ENCODE results near the gene GSDMA.
"Not testable (repeated sequence)": the region's sequence is repeated elsewhere in the genome, so short reads cannot be mapped to it uniquely, and the experiment has no call there.

Gene GSDMA

GRCh38 chr17:39999067-39999466 lies 36.3 kb downstream of the GSDMA start:
- DNase-seq, result no peak

DNA sequence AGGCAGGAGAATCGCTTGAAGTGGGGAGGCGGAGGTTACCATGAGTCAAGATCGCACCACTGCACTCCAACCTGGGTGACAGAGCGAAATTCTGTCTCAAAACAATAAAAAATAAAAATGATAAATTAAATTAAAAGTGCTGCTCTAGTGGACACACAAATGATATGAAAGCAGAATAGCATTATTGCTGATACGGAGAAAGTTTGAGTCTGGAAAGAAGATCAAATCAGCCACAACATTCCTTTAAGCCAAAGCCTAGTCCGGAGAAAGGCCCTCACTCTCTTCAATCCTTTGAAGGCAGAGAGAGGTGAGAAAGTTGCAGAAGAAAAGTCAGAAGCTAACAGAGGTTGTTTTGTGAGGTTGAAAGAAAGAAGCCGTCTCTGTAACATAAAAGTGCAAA lies 37.4 kb downstream of the GSDMA start:
- DNase-seq, result no peak

- DNase-seq, result not testable (repeated sequence)
These were observed 38.5 kb downstream of the GSDMA start for GRCh38 chr17:40001335-40001734.

DNA sequence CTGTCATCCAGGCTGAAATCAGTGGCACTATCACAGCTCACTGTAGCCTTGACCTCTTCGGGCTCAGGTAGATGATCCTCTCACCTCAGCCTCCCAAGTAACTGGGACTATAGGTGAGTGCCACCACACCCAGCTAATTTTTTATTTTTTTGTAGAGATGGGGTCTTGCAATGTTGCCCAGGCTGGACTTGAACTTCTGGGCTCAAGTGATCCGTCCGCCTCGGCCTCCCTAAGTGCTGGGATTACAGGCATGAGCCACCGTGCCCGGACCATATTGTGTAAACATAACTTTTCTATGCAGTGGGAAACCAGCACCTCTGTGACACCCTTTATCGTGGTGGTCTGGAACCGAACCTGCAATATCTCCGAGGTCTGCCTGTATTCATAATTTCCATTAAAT lies 41.3 kb downstream of the GSDMA start:
- DNase-seq, result no peak

GRCh38 chr17:40004712-40005111 lies 41.9 kb downstream of the GSDMA start:
- DNase-seq, result no peak

DNA sequence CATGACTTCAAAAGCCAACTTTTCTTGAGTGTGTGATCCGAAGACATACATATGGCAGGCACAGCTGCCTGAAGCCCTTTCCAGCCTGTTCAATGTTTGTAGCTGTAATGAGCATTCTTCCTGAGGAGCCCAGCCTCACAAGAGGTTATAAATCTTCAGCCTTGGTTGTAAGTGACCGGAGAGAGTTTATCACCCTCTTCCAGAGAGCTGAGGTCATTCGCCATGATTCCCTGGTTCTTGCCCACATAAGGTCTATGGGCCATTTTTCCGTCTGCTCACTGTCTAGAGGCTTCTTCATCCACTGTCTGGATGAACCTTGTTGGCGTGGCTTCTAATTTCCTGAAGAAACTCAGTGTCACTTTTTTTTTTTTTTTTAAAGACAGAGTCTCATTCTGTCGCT lies 42.7 kb downstream of the GSDMA start:
- no peak for DNase-seq

DNA sequence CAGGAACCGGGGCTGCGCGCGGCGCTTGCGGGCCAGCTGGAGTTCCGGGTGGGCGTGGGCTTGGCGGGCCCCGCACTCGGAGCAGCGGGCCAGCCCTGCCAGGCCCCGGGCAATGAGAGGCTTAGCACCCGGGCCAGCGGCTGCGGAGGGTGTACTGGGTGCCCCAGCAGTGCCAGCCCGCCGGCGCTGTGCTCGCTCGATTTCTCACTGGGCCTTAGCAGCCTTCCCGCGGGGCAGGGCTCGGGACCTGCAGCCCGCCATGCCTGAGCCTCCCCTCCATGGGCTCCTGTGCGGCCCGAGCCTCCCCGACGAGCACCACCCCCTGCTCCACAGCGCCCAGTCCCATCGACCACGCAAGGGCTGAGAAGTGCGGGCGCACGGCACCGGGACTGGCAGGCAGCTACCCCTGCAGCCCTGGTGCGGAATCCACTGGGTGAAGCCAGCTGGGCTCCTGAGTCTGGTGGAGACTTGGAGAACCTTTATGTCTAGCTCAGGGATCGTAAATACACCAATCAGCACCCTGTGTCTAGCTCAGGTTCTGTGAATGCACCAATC lies 48.2 kb downstream of the GSDMA start:
- DNase-seq, result not testable (repeated sequence)

DNA sequence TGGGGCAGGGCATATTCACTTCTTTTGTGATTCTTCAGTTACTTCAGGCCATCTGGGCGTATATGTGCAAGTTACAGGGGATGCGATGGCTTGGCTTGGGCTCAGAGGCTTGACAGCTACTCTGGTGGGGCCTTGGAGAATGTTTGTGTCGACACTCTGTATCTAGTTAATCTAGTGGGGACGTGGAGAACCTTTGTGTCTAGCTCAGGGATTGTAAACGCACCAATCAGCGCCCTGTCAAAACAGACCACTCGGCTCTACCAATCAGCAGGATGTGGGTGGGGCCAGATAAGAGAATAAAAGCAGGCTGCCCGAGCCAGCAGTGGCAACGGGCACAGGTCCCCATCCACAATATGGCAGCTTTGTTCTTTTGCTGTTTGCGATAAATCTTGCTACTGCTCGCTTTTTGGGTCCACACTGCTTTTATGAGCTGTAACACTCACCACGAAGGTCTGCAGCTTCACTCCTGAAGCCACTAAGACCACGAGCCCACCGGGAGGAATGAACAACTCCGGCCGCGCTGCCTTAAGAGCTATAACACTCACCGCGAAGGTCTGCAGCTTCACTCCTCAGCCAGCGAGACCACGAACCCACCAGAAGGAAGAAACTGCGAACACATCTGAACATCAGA lies 49.3 kb downstream of the GSDMA start:
- DNase-seq, result not testable (repeated sequence)

DNA sequence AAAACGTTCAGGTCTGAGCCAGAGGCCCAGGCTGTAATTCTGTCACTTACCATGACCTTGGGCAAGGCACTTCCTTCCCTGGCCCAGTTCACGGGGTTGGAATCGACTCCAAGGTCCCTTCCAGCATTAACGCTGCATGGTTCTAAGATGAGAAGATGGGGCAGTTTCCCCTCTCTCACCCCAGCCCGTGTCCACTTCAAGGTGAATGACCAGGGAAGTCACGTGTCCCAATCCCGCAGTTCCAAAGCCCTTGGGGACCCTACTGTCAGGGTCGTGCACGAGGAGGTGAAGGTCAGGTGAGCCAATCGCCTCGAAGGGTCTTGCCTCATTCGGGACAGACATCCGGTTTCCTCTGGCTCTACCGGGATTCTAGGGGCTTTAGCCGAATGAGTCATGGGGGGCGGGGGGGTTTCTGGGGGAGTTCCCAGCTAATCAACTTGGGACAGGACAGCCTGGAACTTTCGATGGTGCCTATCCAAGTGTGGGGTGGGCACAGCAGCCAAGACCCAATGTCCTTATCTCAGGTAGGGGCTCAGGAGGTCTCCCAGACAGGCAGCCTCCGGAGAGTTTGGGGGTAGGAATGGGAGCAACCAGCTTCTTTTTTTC lies 51.7 kb downstream of the GSDMA start:
- no peak for DNase-seq

DNA sequence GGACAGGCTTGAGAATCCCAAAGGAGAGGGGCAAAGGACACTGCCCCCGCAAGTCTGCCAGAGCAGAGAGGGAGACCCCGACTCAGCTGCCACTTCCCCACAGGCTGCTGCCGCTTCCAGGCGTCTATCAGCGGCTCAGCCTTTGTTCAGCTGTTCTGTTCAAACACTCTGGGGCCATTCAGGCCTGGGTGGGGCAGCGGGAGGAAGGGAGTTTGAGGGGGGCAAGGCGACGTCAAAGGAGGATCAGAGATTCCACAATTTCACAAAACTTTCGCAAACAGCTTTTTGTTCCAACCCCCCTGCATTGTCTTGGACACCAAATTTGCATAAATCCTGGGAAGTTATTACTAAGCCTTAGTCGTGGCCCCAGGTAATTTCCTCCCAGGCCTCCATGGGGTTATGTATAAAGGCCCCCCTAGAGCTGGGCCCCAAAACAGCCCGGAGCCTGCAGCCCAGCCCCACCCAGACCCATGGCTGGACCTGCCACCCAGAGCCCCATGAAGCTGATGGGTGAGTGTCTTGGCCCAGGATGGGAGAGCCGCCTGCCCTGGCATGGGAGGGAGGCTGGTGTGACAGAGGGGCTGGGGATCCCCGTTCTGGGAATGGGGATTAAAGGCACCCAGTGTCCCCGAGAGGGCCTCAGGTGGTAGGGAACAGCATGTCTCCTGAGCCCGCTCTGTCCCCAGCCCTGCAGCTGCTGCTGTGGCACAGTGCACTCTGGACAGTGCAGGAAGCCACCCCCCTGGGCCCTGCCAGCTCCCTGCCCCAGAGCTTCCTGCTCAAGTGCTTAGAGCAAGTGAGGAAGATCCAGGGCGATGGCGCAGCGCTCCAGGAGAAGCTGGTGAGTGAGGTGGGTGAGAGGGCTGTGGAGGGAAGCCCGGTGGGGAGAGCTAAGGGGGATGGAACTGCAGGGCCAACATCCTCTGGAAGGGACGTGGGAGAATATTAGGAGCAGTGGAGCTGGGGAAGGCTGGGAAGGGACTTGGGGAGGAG lies 52.5 kb downstream of the GSDMA start, which contains the start of gene CSF3:
CSF3 (plus strand) TSS at position 436 of the 993 bp plus-strand sequence; CDS start at position 471, 35 bp downstream.
- DNase-seq, result no peak

DNA sequence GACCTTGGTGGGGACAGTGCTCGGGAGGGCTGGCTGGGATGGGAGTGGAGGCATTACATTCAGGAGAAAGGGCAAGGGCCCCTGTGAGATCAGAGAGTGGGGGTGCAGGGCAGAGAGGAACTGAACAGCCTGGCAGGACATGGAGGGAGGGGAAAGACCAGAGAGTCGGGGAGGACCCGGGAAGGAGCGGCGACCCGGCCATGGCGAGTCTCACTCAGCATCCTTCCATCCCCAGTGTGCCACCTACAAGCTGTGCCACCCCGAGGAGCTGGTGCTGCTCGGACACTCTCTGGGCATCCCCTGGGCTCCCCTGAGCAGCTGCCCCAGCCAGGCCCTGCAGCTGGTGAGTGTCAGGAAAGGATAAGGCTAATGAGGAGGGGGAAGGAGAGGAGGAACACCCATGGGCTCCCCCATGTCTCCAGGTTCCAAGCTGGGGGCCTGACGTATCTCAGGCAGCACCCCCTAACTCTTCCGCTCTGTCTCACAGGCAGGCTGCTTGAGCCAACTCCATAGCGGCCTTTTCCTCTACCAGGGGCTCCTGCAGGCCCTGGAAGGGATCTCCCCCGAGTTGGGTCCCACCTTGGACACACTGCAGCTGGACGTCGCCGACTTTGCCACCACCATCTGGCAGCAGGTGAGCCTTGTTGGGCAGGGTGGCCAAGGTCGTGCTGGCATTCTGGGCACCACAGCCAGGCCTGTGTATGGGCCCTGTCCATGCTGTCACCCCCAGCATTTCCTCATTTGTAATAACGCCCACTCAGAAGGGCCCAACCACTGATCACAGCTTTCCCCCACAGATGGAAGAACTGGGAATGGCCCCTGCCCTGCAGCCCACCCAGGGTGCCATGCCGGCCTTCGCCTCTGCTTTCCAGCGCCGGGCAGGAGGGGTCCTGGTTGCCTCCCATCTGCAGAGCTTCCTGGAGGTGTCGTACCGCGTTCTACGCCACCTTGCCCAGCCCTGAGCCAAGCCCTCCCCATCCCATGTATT lies 53.5 kb downstream of the GSDMA start:
- DNase-seq, result no peak

DNA sequence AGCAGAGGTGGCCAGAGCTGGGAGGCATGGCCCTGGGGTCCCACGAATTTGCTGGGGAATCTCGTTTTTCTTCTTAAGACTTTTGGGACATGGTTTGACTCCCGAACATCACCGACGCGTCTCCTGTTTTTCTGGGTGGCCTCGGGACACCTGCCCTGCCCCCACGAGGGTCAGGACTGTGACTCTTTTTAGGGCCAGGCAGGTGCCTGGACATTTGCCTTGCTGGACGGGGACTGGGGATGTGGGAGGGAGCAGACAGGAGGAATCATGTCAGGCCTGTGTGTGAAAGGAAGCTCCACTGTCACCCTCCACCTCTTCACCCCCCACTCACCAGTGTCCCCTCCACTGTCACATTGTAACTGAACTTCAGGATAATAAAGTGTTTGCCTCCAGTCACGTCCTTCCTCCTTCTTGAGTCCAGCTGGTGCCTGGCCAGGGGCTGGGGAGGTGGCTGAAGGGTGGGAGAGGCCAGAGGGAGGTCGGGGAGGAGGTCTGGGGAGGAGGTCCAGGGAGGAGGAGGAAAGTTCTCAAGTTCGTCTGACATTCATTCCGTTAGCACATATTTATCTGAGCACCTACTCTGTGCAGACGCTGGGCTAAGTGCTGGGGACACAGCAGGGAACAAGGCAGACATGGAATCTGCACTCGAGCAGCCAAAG lies 54.7 kb downstream of the GSDMA start:
- no peak for DNase-seq

DNA sequence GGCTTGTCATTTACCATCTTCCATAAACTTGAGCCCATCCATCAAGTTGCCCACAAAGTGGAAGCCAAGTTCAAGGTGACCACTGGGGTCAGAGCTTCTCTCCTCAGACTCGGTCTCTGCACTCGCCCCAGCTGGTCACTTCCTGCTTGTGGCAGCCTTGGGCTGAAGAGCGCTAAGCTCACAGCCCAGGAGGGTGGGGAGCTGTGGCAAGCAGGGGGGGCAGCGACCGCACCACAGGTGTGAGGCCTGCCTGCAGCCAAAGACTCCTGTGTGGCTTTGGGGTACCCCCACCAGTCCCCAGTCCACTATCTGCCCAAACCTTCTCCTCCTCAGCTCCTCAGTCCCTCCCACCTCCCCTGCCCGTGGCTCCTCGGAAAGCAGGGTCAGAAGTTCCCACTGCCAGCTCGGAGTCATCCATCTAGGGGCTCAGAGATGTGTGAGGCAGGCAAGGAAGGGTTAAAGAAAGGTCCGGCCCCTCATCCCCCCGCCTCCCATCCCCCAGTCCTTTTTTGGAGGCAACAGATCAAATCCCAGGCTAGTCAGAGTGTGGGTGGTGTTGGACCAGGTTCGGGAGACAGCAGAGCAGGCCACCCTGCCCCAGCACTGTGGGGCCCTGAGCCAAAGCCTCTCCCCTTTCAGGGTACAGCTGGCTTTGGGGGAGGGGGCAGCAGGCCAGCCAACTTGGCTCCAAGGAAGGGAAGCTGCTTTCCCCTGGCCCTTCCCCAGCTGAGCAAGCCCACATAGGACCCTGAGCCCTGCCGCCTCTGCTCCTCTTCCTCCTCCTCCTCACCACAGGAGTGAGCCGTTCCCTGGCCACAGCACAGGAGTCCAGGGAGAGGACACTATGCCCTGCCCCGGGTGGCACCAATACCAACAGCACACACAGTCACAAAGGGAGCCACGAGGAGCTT lies 55.7 kb downstream of the GSDMA start:
- DNase-seq, result no peak

GRCh38 chr17:40019140-40019991 lies 56.6 kb downstream of the GSDMA start:
- no peak for DNase-seq

DNA sequence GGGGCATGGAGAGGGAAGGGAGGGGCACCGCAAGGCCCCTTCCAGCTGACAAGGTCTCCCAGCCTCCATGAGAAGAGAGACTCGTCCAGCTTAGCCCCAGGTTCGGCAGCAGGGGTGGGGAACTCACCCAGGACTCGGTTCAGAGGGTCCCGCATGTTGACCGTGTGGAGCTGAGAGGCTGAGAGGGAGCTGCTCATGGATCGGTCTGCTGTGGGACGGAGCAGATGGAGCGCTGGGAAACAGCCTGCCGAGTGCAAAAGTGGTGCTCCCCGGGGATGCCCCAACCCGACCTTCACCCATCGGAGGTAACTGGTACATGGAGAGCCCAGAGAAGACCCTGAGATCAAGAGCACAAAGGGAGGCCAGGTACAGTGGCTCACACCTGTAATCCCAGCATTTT lies 57.3 kb downstream of the GSDMA start:
- DNase-seq, result no peak

- no peak for DNase-seq
These were observed 58.7 kb downstream of the GSDMA start for GRCh38 chr17:40021451-40021971.

GRCh38 chr17:40022497-40022896 lies 59.7 kb downstream of the GSDMA start:
- no peak for DNase-seq

- DNase-seq, result peak; percentile 64
These were observed 60.2 kb downstream of the GSDMA start for GRCh38 chr17:40022961-40023541.
